ENCODE data around the gene CDH4. TPM values are rescaled to one million over a fixed set of nuclear protein-coding genes. Genes with fewer than 3 reads are reported as not detected.

The CDH4 gene
- total RNA-seq, 1 experiment from 2014 or later, result not detected

- H3K27me3 ChIP-seq (ENCODE audit: control insufficient read depth, insufficient read depth, low read length), result no peaks in the 10 kb centered on the region; the same call in 1 of the 2 replicates
- TF ChIP-seq SIN3A (IDR thresholded peaks at IDR 0.05; ENCODE audit: borderline replicate concordance, insufficient read depth, low read depth, low read length) (no peak), POLR2AphosphoS5 (IDR thresholded peaks at IDR 0.05; ENCODE audit: low read depth, low read length) (no peak), TCF7L2 (IDR thresholded peaks at IDR 0.05; ENCODE audit: low read depth, low read length) (no peak)
- DNase-seq (ENCODE audit: low read depth, low spot score) (no peak), ATAC-seq (no peak)
- intact Hi-C loops (cut with micrococcal nuclease; ENCODE audit: unreplicated experiment), result no loop called here
- no TSS peak for BruUV-seq (replicated peaks)
- H3K36me3 ChIP-seq (ENCODE audit: control insufficient read depth, insufficient read depth, low read length), result no peaks in the 10 kb centered on the region
- CTCF ChIA-PET, result no interaction called here
- H3K4me1 ChIP-seq (ENCODE audit: control insufficient read depth, insufficient read depth, low read length), result no peaks in the 10 kb centered on the region
- POLR2A ChIA-PET, result no interaction called here
- no peaks in the 10 kb centered on the region for H3K9me3 ChIP-seq (ENCODE audit: control insufficient read depth, insufficient read depth, low read depth, low read length)
- H3K4me3 ChIP-seq (ENCODE audit: low read depth in 2 of 2, low read length in 2 of 2), result no peak overlapping the region
- H3K27ac ChIP-seq (ENCODE audit: low read length), result no peak overlapping the region
- in situ Hi-C loops (cut with HindIII; ENCODE audit: low pct_unique_long_range_greater_than_20kb, low sequenced_read_pairs), result no loop called here
Observed at GRCh38 chr20:61788343-61788742, 536.3 kb downstream of the CDH4 start.

GRCh38 chr20:61789329-61789728, 537.3 kb downstream of the CDH4 start:
- ATAC-seq (no peak), DNase-seq (ENCODE audit: low read depth, low spot score) (no peak)
- intact Hi-C loops (cut with micrococcal nuclease; ENCODE audit: unreplicated experiment), result no loop called here
- Histone ChIP-seq H3K36me3 (ENCODE audit: control insufficient read depth, insufficient read depth, low read length) (no peaks in the 10 kb centered on the region), H3K4me3 (ENCODE audit: low read depth in 2 of 2, low read length in 2 of 2) (no peak overlapping the region), H3K27ac (ENCODE audit: low read length) (no peak overlapping the region), H3K9me3 (ENCODE audit: control insufficient read depth, insufficient read depth, low read depth, low read length) (no peaks in the 10 kb centered on the region), H3K27me3 (ENCODE audit: control insufficient read depth, insufficient read depth, low read length) (no peaks in the 10 kb centered on the region; the same call in 1 of the 2 replicates), H3K4me1 (ENCODE audit: control insufficient read depth, insufficient read depth, low read length) (no peaks in the 10 kb centered on the region)
- ChIA-PET POLR2A (no interaction called here), CTCF (no interaction called here)
- in situ Hi-C loops (cut with HindIII; ENCODE audit: low pct_unique_long_range_greater_than_20kb, low sequenced_read_pairs), result no loop called here
- BruUV-seq (replicated peaks), result no TSS peak
- TF ChIP-seq POLR2AphosphoS5 (IDR thresholded peaks at IDR 0.05; ENCODE audit: low read depth, low read length), result no peak
- no peak for TF ChIP-seq CTCF (IDR thresholded peaks at IDR 0.05)
- TF ChIP-seq SIN3A (IDR thresholded peaks at IDR 0.05; ENCODE audit: borderline replicate concordance, insufficient read depth, low read depth, low read length), result no peak
- TF ChIP-seq TCF7L2 (IDR thresholded peaks at IDR 0.05; ENCODE audit: low read depth, low read length), result no peak
- TF ChIP-seq REST (IDR thresholded peaks at IDR 0.05; ENCODE audit: insufficient read depth in 1 of 2, low read depth in 2 of 2, low read length in 1 of 2), result no peak

GRCh38 chr20:61790116-61790827, 538.2 kb downstream of the CDH4 start:
- POLR2A ChIA-PET, result no interaction called here
- no TSS peak for BruUV-seq (replicated peaks)
- Histone ChIP-seq H3K27ac (ENCODE audit: low read length) (no peak overlapping the region), H3K36me3 (ENCODE audit: control insufficient read depth, insufficient read depth, low read length) (no peaks in the 10 kb centered on the region), H3K4me1 (ENCODE audit: control insufficient read depth, insufficient read depth, low read length) (no peaks in the 10 kb centered on the region), H3K9me3 (ENCODE audit: control insufficient read depth, insufficient read depth, low read depth, low read length) (no peaks in the 10 kb centered on the region), H3K27me3 (ENCODE audit: control insufficient read depth, insufficient read depth, low read length) (no peaks in the 10 kb centered on the region; the same call in 1 of the 2 replicates), H3K4me3 (ENCODE audit: low read depth in 2 of 2, low read length in 2 of 2) (no peak overlapping the region)
- no peak for DNase-seq (ENCODE audit: low read depth, low spot score)
- no peak for TF ChIP-seq SIN3A (IDR thresholded peaks at IDR 0.05; ENCODE audit: borderline replicate concordance, insufficient read depth, low read depth, low read length)
- no peak for TF ChIP-seq POLR2AphosphoS5 (IDR thresholded peaks at IDR 0.05; ENCODE audit: low read depth, low read length)
- TF ChIP-seq REST (IDR thresholded peaks at IDR 0.05; ENCODE audit: insufficient read depth in 1 of 2, low read depth in 2 of 2, low read length in 1 of 2), result no peak
- TF ChIP-seq TCF7L2 (IDR thresholded peaks at IDR 0.05; ENCODE audit: low read depth, low read length), result no peak
- no peak for TF ChIP-seq CTCF (IDR thresholded peaks at IDR 0.05)
- in situ Hi-C loops (cut with HindIII; ENCODE audit: low pct_unique_long_range_greater_than_20kb, low sequenced_read_pairs), result no loop called here
- CTCF ChIA-PET, result no interaction called here
- ATAC-seq, result no peak
- intact Hi-C loops (cut with micrococcal nuclease; ENCODE audit: unreplicated experiment), result no loop called here
